Choroid plexus epithelial cell (primary cell): ENCODE data around the gene NAV3.

ENCODE experiments used
- DNase-seq: peaks from one replicate; pipeline ENCODE4 v3.0.0-alpha.2; 2010; ENCODE audit warnings: low read depth
- H3K4me3 ChIP-seq: 2 replicates; pipeline ENCODE4 v1.5.1; 2011; ENCODE audit warnings: low read depth, mild to moderate bottlenecking, control low read depth, low read length, moderate library complexity
- CTCF ChIP-seq: conservative IDR thresholded peaks from 2 replicates; pipeline ENCODE4 v1.5.1; 2011; ENCODE audit warnings: low read depth, mild to moderate bottlenecking, control low read depth, inconsistent platforms, low read length, moderate library complexity

The NAV3 gene

DNA sequence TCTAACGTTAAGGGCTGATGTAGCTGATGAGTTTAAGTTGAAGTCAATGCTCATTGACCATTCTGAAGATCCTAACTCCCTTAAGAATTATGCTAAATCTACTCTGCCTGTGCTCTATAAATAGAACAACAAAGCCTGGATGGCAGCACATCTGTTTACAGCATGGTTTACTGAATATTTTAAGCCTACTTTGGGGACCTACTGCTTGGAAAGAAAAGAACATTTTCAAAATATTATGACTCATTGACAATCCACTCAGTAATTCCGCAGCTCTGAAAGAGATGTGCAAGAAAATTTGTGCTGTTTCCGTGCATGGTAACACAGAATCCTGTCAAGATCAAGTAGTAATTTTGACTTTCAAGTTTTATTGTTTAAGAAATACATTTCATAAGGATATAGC is 35.0 kb upstream of the NAV3 start:
- TF ChIP-seq CTCF = no peak
- DNase-seq = peak; percentile 76
- H3K4me3 ChIP-seq = no peak overlapping the region

DNA sequence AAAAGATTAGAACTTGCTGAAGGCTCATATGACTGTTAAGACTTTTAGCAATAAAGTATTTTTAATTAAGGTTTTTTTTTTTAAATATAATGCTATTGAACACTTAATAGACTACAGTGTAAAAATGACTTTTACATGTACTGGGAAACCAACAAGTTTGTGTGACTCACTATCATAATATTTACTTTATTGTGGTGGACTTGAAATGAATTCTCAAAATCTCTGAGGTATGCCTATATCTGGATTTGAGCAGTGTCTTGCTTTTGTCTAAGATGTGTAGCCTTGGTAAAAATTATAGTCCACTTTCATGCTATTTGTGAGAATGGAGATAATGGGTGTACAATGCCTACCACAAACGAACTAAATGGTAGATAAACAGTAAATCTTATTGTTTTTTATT is 33.9 kb upstream of the NAV3 start:
- H3K4me3 ChIP-seq = no peak overlapping the region
- DNase-seq = peak; percentile 81
- no peak for TF ChIP-seq CTCF

- no peak overlapping the region for H3K4me3 ChIP-seq
- TF ChIP-seq CTCF = no peak
- DNase-seq = no peak
Observed at GRCh38 chr12:77800501-77800900, 30.2 kb upstream of the NAV3 start.

- H3K4me3 ChIP-seq = no peak overlapping the region
- no peak for DNase-seq
- no peak for TF ChIP-seq CTCF
Observed at GRCh38 chr12:77808534-77808933, 22.2 kb upstream of the NAV3 start.

- DNase-seq = no peak
- H3K4me3 ChIP-seq = no peak overlapping the region
- TF ChIP-seq CTCF = no peak
Observed at GRCh38 chr12:77813558-77813957, 17.1 kb upstream of the NAV3 start.

DNA sequence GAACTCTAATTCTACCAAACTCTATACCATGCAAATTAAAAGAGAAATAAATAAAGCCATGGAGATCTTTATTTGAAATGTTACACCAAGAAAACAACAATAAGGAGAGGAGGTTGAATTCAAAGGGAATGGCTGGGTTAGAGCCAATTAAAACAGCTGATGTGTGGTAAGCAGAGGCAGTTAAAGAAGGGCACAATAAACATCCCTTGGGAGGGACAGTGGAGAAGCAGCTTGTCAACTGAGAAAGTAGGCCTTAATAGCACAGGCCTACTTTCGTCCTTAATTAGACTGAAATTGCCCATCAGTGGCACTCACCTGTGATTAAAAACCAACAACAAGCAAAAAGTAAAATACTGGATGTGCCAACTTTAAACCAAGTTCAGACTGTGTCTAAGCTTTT is 16.3 kb upstream of the NAV3 start:
- no peak for DNase-seq
- H3K4me3 ChIP-seq = no peak overlapping the region
- TF ChIP-seq CTCF = no peak

GRCh38 chr12:77816196-77816595 is 14.5 kb upstream of the NAV3 start:
- no peak overlapping the region for H3K4me3 ChIP-seq
- no peak for DNase-seq
- TF ChIP-seq CTCF = no peak
